Measurements from ENCODE around the gene SLC19A2. TPM values are rescaled to one million over a fixed set of nuclear protein-coding genes. Genes with fewer than 3 reads are reported as not detected.

The SLC19A2 gene
- total and polyA plus RNA-seq, 2 of the 8 experiments (the other 6 are each of a cell fraction or from before 2014, with no cell fraction given), result 21.2 to 23.2 TPM

DNA sequence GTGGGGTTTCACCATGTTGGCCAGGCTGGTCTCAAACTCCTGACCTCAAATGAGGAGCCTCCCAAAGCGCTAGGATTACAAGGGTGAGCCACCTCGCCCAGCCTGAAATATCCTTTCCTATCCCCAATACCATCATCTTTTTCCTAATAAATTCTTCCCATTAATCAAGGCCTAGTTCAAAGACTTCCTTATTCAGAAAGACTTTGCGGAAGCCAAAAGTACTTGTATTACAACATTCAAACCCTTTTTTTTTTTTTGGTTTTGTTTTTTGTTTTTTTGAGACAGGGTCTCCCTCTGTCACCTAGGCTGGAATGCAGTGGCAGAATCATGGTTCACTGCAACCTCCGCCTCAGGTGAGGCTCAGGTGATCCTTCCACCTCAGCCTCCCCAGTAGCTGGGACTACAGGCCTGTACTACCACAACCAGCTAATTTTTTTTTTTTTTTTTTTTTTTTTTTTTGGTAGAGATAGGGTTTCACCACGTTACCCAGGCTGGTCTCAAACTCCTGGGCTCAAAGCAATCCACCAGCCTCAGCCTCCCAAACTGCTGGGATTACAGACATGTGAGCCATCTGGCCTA, 7.6 kb downstream of the SLC19A2 start:
- no peaks in the 10 kb centered on the region for H3K27me3 ChIP-seq (replicated peaks in 1 of 4; ENCODE audit: control insufficient read depth in 3 of 4, extremely low read depth in 1 of 4, insufficient read depth in 3 of 4, low read length in 3 of 4)
- H3K23ac ChIP-seq (ENCODE audit: insufficient read length), result no peak overlapping the region
- H4K5ac ChIP-seq (ENCODE audit: insufficient read length, low read depth, low read length), result no peak overlapping the region
- H3K4ac ChIP-seq (replicated peaks; ENCODE audit: insufficient read length, low read depth, low read length), result no peak overlapping the region
- H4K20me1 ChIP-seq (replicated peaks in 1 of 2; ENCODE audit: control insufficient read depth in 1 of 2, insufficient read depth in 2 of 2, low read length in 2 of 2), result peaks cover 0 to 5% of the 10 kb centered on the region in 2 experiments
- no peak overlapping the region for H4K8ac ChIP-seq (ENCODE audit: extremely low read depth, insufficient read depth, low read length)
- WGBS, 2 experiments (ENCODE audit: extremely low coverage in 1 of 2, insufficient coverage in 1 of 2, insufficient read length in 1 of 2, insufficient replicate concordance in 2 of 2, low coverage in 1 of 2, low lambda C conversion rate in 2 of 2, missing lambda C conversion rate in 1 of 2), result 95% methylated on average over 4 of the region's 5 CpGs; no CpG with 5 or more reads in 1 of the 2 experiments
- ChIA-PET POLR2A (ENCODE audit: partially characterized antibody) (no interaction called here), CTCF (ENCODE audit: partially characterized antibody) (interaction anchor here (2.3 kb wide), 1 partner anchor 68 kb away, joined by 8 read pairs; no protein-coding TSS in a partner anchor)
- no peak overlapping the region for H3K9ac ChIP-seq (replicated peaks in 1 of 4; ENCODE audit: extremely low read depth in 1 of 4, low read depth in 3 of 4, low read length in 3 of 4)
- no peak overlapping the region for H2AK5ac ChIP-seq (ENCODE audit: low read depth, low read length)
- peaks cover 0 to 64% of the 10 kb centered on the region in 2 experiments; a peak in 3 of 4 replicates for H3K79me2 ChIP-seq (ENCODE audit: control insufficient read depth in 1 of 2, insufficient read depth in 2 of 2, low read length in 2 of 2)
- H3K23me2 ChIP-seq (ENCODE audit: low read depth, low read length), result no peaks in the 10 kb centered on the region
- no peak overlapping the region for H2BK5ac ChIP-seq (ENCODE audit: low read depth, low read length)
- H2BK20ac ChIP-seq (ENCODE audit: low read length), result no peak overlapping the region
- H2BK15ac ChIP-seq (ENCODE audit: low read length), result no peak overlapping the region
- no peak for FAIRE-seq
- peaks cover 2 to 10% (median 7%) of the 10 kb centered on the region in 4 experiments; a peak in 5 of 8 replicates for H3K36me3 ChIP-seq (ENCODE audit: control insufficient read depth in 2 of 4, insufficient read depth in 4 of 4, low read length in 3 of 4)
- no peak overlapping the region for H2BK120ac ChIP-seq (replicated peaks; ENCODE audit: low read depth, low read length)
- H3K4me3 ChIP-seq (ENCODE audit: extremely low read depth in 1 of 4, insufficient read depth in 2 of 4, low read depth in 3 of 4, low read length in 4 of 4), result no peak overlapping the region
- H3K14ac ChIP-seq (ENCODE audit: insufficient read length), result no peak overlapping the region
- H4K91ac ChIP-seq (replicated peaks; ENCODE audit: insufficient read length, low read length), result no peak overlapping the region
- no peak for DNase-seq (ENCODE audit: low read depth in 1 of 2, low spot score in 2 of 2)
- no peak overlapping the region for H3K56ac ChIP-seq (replicated peaks; ENCODE audit: insufficient read length, low read depth, low read length)
- no peak overlapping the region for H3K27ac ChIP-seq (ENCODE audit: low read depth, low read length)
- H2AFZ ChIP-seq (ENCODE audit: low read length), result no peak overlapping the region
- peaks cover 4% of the 10 kb centered on the region; the same call in 1 of the 2 replicates for H3K79me1 ChIP-seq (ENCODE audit: low read depth, low read length)
- H2BK12ac ChIP-seq (ENCODE audit: low read depth, low read length), result no peak overlapping the region
- H3K4me1 ChIP-seq (replicated peaks in 1 of 4; ENCODE audit: control insufficient read depth in 3 of 4, insufficient read depth in 4 of 4, low read length in 3 of 4), result peaks cover 0 to 17% (median 6%) of the 10 kb centered on the region in 4 experiments; a peak in 4 of 7 replicates
- no peak overlapping the region for H3K4me2 ChIP-seq (ENCODE audit: insufficient read depth in 1 of 2, low read depth in 2 of 2, low read length in 2 of 2)
- no peaks in the 10 kb centered on the region for H3K9me3 ChIP-seq (ENCODE audit: insufficient read depth in 2 of 2, low read depth in 1 of 2, low read length in 1 of 2)
- no peak overlapping the region for H3K18ac ChIP-seq (ENCODE audit: extremely low read depth, low read length)
- TF ChIP-seq CEBPB (IDR thresholded peaks at IDR 0.05; ENCODE audit: low read depth, low read length) (no peak), RBBP5 (IDR thresholded peaks at IDR 0.05; ENCODE audit: borderline replicate concordance, low read depth, low read length) (no peak)
- TF ChIP-seq, protein P1, sequence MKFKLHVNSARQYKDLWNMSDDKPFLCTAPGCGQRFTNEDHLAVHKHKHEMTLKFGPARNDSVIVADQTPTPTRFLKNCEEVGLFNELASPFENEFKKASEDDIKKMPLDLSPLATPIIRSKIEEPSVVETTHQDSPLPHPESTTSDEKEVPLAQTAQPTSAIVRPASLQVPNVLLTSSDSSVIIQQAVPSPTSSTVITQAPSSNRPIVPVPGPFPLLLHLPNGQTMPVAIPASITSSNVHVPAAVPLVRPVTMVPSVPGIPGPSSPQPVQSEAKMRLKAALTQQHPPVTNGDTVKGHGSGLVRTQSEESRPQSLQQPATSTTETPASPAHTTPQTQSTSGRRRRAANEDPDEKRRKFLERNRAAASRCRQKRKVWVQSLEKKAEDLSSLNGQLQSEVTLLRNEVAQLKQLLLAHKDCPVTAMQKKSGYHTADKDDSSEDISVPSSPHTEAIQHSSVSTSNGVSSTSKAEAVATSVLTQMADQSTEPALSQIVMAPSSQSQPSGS (IDR thresholded peaks at IDR 0.05; ENCODE audit: low read length), result no peak
- TF ChIP-seq, protein P2, sequence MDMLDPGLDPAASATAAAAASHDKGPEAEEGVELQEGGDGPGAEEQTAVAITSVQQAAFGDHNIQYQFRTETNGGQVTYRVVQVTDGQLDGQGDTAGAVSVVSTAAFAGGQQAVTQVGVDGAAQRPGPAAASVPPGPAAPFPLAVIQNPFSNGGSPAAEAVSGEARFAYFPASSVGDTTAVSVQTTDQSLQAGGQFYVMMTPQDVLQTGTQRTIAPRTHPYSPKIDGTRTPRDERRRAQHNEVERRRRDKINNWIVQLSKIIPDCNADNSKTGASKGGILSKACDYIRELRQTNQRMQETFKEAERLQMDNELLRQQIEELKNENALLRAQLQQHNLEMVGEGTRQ (IDR thresholded peaks at IDR 0.05; ENCODE audit: low read length), result no peak

All from H1 (cell line).